CD14-positive monocyte (primary cell): Measurements from ENCODE around the gene SASH1. TPM values are rescaled to one million over a fixed set of nuclear protein-coding genes. Genes with fewer than 3 reads are reported as not detected.
A peak's percentile ranks its signal among the peaks of the same experiment; 100 is the strongest.

Experiments
- DNase-seq, 3 donors: peaks; one replicate each; pipeline ENCODE4 v3.0.0-alpha.2; 2011 to 2022
- H2AFZ ChIP-seq: 2 replicates; pipeline ENCODE4 v1.6.0; 2012; ENCODE audit warnings: mild to moderate bottlenecking, low read depth, low read length, inconsistent platforms; ENCODE audit not compliant: insufficient read depth, poor library complexity, severe bottlenecking
- H3K27ac ChIP-seq, 2 donors: 1 replicate in 1 of 2; 2 replicates in 1 of 2; pipeline ENCODE4 v1.5.1; 2012 to 2013; ENCODE audit warnings: low read length in 2 of 2, control low read depth in 1 of 2, inconsistent platforms in 1 of 2, low read depth in 1 of 2, mild to moderate bottlenecking in 1 of 2
- H3K27me3 ChIP-seq, 2 donors: one replicate each; pipeline versions ENCODE4 v1.6.0 to v1.6.1; 2011 to 2013; ENCODE audit warnings: low read length in 2 of 2; ENCODE audit not compliant: control insufficient read depth in 2 of 2, insufficient read depth in 2 of 2
- H3K36me3 ChIP-seq, 2 donors: replicated peaks in 1 of 2; 1 replicate in 1 of 2; 2 replicates in 1 of 2; pipeline versions ENCODE4 v1.5.1 to v1.6.1; 2012 to 2013; ENCODE audit warnings: low read length in 2 of 2, control low read depth in 1 of 2, inconsistent platforms in 1 of 2, mild to moderate bottlenecking in 1 of 2; ENCODE audit not compliant: insufficient read depth in 2 of 2, control insufficient read depth in 1 of 2
- H3K4me1 ChIP-seq, 2 donors: 1 replicate in 1 of 2; 2 replicates in 1 of 2; pipeline versions ENCODE4 v1.5.1 to v1.6.1; 2012 to 2013; ENCODE audit warnings: low read length in 2 of 2, control low read depth in 1 of 2, inconsistent platforms in 1 of 2, mild to moderate bottlenecking in 1 of 2, moderate library complexity in 1 of 2; ENCODE audit not compliant: insufficient read depth in 2 of 2, control insufficient read depth in 1 of 2
- H3K4me2 ChIP-seq: replicated peaks from 2 replicates; pipeline ENCODE3; 2012; ENCODE audit warnings: low read length, moderate library complexity, mild to moderate bottlenecking; ENCODE audit not compliant: poor library complexity, severe bottlenecking; ENCODE audit errors: extremely low read depth
- H3K4me3 ChIP-seq, 3 experiments: fragments of 200-600 bp in 1 of 3; sonication (generic) in 1 of 3; replicated peaks in 1 of 3; 1 replicate in 2 of 3; 2 replicates in 1 of 3; pipeline ENCODE4 v1.5.1; 2011 to 2013; ENCODE audit warnings: low read length in 3 of 3, mild to moderate bottlenecking in 3 of 3, control low read depth in 2 of 3, low read depth in 2 of 3, inconsistent platforms in 1 of 3, moderate library complexity in 1 of 3
- H3K79me2 ChIP-seq: 2 replicates; pipeline ENCODE4 v1.6.0; 2012; ENCODE audit warnings: mild to moderate bottlenecking, control low read depth, inconsistent platforms, low read length, moderate library complexity; ENCODE audit not compliant: insufficient read depth
- H3K9ac ChIP-seq: 2 replicates; pipeline ENCODE4 v1.6.0; 2017; ENCODE audit warnings: low read length, mild to moderate bottlenecking; ENCODE audit not compliant: insufficient read depth, poor library complexity, severe bottlenecking
- H3K9me3 ChIP-seq, 2 donors: replicated peaks in 1 of 2; 1 replicate in 1 of 2; 2 replicates in 1 of 2; pipeline versions ENCODE4 v1.5.1 to v1.6.1; 2012 to 2013; ENCODE audit warnings: low read length in 2 of 2, control low read depth in 1 of 2; ENCODE audit not compliant: control insufficient read depth in 1 of 2, insufficient read depth in 1 of 2
- H4K20me1 ChIP-seq: 2 replicates; pipeline ENCODE4 v1.6.0; 2012; ENCODE audit warnings: mild to moderate bottlenecking, low read length, control low read depth, moderate library complexity; ENCODE audit not compliant: insufficient read depth
- H3K27ac Mint-ChIP-seq, 7 donors: one replicate each; pipeline ENCODE4 v1.8.0; 2020; ENCODE audit warnings: mild to moderate bottlenecking in 7 of 7, mixed read lengths in 7 of 7, moderate library complexity in 6 of 7, inconsistent platforms in 2 of 7
- H3K27me3 Mint-ChIP-seq, 3 donors: one replicate each; pipeline ENCODE4 v1.8.0; 2021 to 2022; ENCODE audit warnings: low read depth in 3 of 3, mild to moderate bottlenecking in 3 of 3, mixed read lengths in 3 of 3, moderate library complexity in 3 of 3, inconsistent platforms in 1 of 3
- H3K36me3 Mint-ChIP-seq, 2 donors: one replicate each; pipeline ENCODE4 v1.8.0; 2020; ENCODE audit warnings: mixed read lengths in 2 of 2, inconsistent platforms in 1 of 2, mild to moderate bottlenecking in 1 of 2
- H3K4me1 Mint-ChIP-seq: one replicate; pipeline ENCODE4 v1.8.0; 2020; ENCODE audit warnings: mild to moderate bottlenecking, mixed read lengths
- H3K4me3 Mint-ChIP-seq, 2 donors: one replicate each; pipeline ENCODE4 v1.8.0; 2020; ENCODE audit warnings: mild to moderate bottlenecking in 2 of 2, mixed read lengths in 2 of 2, moderate library complexity in 1 of 2
- H3K9me3 Mint-ChIP-seq, 7 donors: one replicate each; pipeline ENCODE4 v1.8.0; 2020 to 2022; ENCODE audit warnings: mixed read lengths in 7 of 7, mild to moderate bottlenecking in 6 of 7, moderate library complexity in 6 of 7, inconsistent platforms in 2 of 7
- WGBS: methylation state at CpG from one replicate; pipeline ENCODE4 v1.1.5; 2013; ENCODE audit warnings: missing lambda C conversion rate; ENCODE audit not compliant: insufficient coverage; 5-methylcytosine and 5-hydroxymethylcytosine counted together
- intact Hi-C, 2 donors: fragments of 100-400 bp; cut with micrococcal nuclease; formaldehyde crosslinking; loops; one replicate each; pipeline versions ENCODE4 v1.15.0 to v1.15.1; 2023
- polyA plus RNA-seq, 3 donors: library from polyadenylated mRNA; depleted of rRNA in 1 of 3; unstranded in 2 of 3; stranded (reverse) in 1 of 3; fragments of 300-500 nt in 2 of 3; fragments of >200 nt in 1 of 3; fragmentation: Illumina TruSeq in 2 of 3; gene quantifications; 1 replicate in 2 of 3; 2 replicates in 1 of 3; pipeline ENCODE4 v1.2.3, GENCODE V29; 2012 to 2021
- TF ChIP-seq, protein P1 (sequence below): fragments of 200-600 bp; IDR thresholded peaks from one replicate; pipeline ENCODE4 v1.8.0; 2022; ENCODE audit warnings: antibody characterized with exemption, mild to moderate bottlenecking

The SASH1 gene
- polyA plus RNA-seq, 3 donors = 0.90 to 5.1 (median 4.7) TPM

DNA sequence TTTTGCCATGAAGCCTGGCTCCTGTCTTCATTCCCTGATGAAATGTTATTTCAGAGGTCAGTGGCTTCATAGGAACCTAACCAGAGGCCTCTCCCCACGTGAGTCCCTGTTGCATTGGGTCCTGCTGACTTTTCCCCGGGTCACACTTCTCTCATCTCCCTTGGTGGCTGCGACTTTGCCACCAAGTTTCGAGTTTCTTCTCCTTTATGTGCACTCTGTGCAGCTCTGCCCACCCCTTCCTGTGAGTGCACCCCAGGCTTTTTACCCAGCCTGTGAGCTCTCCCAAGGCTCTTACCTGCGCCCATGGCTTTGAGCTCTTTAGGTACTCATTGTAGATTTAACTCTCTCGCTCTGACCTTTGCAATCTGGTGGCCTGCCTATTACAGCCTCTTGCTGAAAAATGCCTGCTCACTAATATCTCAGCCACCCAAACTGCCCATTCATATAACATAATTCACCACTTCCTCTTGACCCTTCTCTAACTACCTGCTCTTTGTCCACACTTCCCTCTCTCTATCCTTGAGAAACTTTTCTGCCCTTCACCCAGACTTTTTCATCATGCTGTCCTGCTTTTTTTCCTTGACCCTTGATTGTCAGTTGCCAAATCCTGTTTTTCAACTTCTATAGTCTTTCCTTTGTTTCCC is 105.9 kb downstream of the SASH1 start:
- Mint-ChIP-seq H3K36me3 (no peaks in the 10 kb centered on the region), H3K9me3 (peaks cover 0 to 2% (median 0%) of the 10 kb centered on the region in 7 donors), H3K27ac (peak overlapping the region in 3 of 7 donors; percentile 16 to 81 (median 51)), H3K4me1 (peaks cover 25% of the 10 kb centered on the region), H3K4me3 (peak overlapping the region; percentile 11 to 36), H3K27me3 (peaks cover 3 to 16% (median 9%) of the 10 kb centered on the region in 3 donors)
- Histone ChIP-seq H3K4me1 (peaks cover 0 to 18% of the 10 kb centered on the region in 2 donors), H3K4me3 (no peak overlapping the region), H4K20me1 (no peaks in the 10 kb centered on the region), H3K27me3 (no peaks in the 10 kb centered on the region), H2AFZ (no peak overlapping the region), H3K9me3 (no peaks in the 10 kb centered on the region), H3K4me2 (no peak overlapping the region), H3K36me3 (no peaks in the 10 kb centered on the region), H3K9ac (no peak overlapping the region), H3K79me2 (no peaks in the 10 kb centered on the region), H3K27ac (peak overlapping the region in 1 of 2 donors; percentile 37)
- TF ChIP-seq, protein P1, sequence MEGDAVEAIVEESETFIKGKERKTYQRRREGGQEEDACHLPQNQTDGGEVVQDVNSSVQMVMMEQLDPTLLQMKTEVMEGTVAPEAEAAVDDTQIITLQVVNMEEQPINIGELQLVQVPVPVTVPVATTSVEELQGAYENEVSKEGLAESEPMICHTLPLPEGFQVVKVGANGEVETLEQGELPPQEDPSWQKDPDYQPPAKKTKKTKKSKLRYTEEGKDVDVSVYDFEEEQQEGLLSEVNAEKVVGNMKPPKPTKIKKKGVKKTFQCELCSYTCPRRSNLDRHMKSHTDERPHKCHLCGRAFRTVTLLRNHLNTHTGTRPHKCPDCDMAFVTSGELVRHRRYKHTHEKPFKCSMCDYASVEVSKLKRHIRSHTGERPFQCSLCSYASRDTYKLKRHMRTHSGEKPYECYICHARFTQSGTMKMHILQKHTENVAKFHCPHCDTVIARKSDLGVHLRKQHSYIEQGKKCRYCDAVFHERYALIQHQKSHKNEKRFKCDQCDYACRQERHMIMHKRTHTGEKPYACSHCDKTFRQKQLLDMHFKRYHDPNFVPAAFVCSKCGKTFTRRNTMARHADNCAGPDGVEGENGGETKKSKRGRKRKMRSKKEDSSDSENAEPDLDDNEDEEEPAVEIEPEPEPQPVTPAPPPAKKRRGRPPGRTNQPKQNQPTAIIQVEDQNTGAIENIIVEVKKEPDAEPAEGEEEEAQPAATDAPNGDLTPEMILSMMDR = no peak
- DNase-seq = peak in 2 of 3 donors; percentile 1 to 11
- WGBS = 64% methylated on average over 6 of the region's 6 CpGs
- intact Hi-C loops = no loop called here

DNA sequence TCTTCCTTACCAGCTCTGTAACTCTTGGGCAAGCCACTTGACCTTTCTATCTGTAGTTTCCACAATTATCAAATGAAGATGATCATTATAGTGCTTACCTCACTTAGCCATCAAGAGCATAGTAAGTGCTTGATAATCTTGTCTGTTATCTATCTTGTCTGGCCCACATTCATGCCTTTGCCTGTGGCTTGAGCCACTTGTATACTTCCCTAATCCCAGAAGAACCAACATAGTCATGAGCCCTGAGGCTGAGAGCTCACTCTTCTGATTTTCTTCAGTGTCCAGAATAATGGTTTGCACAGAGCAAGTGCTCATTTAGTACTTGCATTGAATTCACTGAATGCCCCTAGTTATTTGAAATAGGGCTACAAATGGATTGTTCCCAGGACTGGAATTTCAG is 108.2 kb downstream of the SASH1 start:
- TF ChIP-seq, protein P1 = no peak

More for the DNA sequence above, 108.2 kb downstream of the SASH1 start:
- H3K9me3 Mint-ChIP-seq = peaks cover 0 to 2% (median 0%) of the 10 kb centered on the region in 7 donors
- Histone ChIP-seq H3K36me3 (no peaks in the 10 kb centered on the region), H2AFZ (no peak overlapping the region), H3K9ac (no peak overlapping the region), H3K27me3 (no peaks in the 10 kb centered on the region), H3K27ac (no peak overlapping the region), H3K4me2 (no peak overlapping the region), H3K79me2 (no peaks in the 10 kb centered on the region), H4K20me1 (no peaks in the 10 kb centered on the region), H3K9me3 (no peaks in the 10 kb centered on the region), H3K4me3 (no peak overlapping the region), H3K4me1 (peaks cover 0 to 18% of the 10 kb centered on the region in 2 donors)
- no peak overlapping the region for H3K4me3 Mint-ChIP-seq
- no peak overlapping the region for H3K27ac Mint-ChIP-seq
- intact Hi-C loops = no loop called here
- no peaks in the 10 kb centered on the region for H3K36me3 Mint-ChIP-seq
- DNase-seq = no peak
- peaks cover 3 to 16% (median 9%) of the 10 kb centered on the region in 3 donors for H3K27me3 Mint-ChIP-seq
- peaks cover 25% of the 10 kb centered on the region for H3K4me1 Mint-ChIP-seq
